BJ (cell line): ENCODE results near the gene SLC39A11. TPM values are rescaled to one million over a fixed set of nuclear protein-coding genes. Genes with fewer than 3 reads are reported as not detected.

Source experiments
- CTCF ChIA-PET: fragments of 350-600 bp; formaldehyde crosslinking; extraction: SDS; loops from one replicate; lab custom pipeline; 2021; ENCODE audit warnings: antibody characterized with exemption, inconsistent platforms; lab: Yijun Ruan, JAX
- POLR2A ChIA-PET: fragments of 300-600 bp; sonication (Branson Sonifier 250); formaldehyde crosslinking; extraction: SDS; loops from one replicate; lab custom pipeline; 2021; ENCODE audit warnings: antibody characterized with exemption; lab: Charles Lee
- DNase-seq: peaks from one replicate; pipeline ENCODE4 v3.0.0-alpha.2; 2011; ENCODE audit warnings: low read depth
- H3K27me3 ChIP-seq: 2 replicates; pipeline ENCODE4 v1.6.0; 2011; ENCODE audit warnings: low read length; ENCODE audit not compliant: control insufficient read depth, insufficient read depth
- H3K36me3 ChIP-seq: 2 replicates; pipeline ENCODE4 v1.5.1; 2011; ENCODE audit warnings: low read length; ENCODE audit not compliant: control insufficient read depth, insufficient read depth
- H3K4me3 ChIP-seq: 2 replicates; pipeline ENCODE4 v1.5.1; 2011; ENCODE audit warnings: low read depth, mild to moderate bottlenecking, control low read depth, low read length
- CTCF ChIP-seq: IDR thresholded peaks from 2 replicates; pipeline ENCODE4 v1.5.1; 2011; ENCODE audit warnings: low read depth, mild to moderate bottlenecking, control low read depth, inconsistent platforms, low read length, moderate library complexity; ENCODE audit not compliant: insufficient read depth
- polyA plus RNA-seq: library from polyadenylated mRNA; depleted of rRNA; stranded (reverse); fragments of >200 nt; gene quantifications from 2 replicates; pipeline ENCODE4 v1.2.3, GENCODE V29; 2011

The SLC39A11 gene
- polyA plus RNA-seq, 1 experiment, result 20.9 TPM

GRCh38 chr17:72822358-72823023 is 270.0 kb downstream of the SLC39A11 start:
- H3K27me3 ChIP-seq, result no peaks in the 10 kb centered on the region
- no peak for TF ChIP-seq CTCF
- H3K4me3 ChIP-seq, result no peak overlapping the region
- ChIA-PET POLR2A (no interaction called here), CTCF (interaction anchor here (1.0 kb wide), 1 partner anchor 57 kb away, joined by 3 read pairs; no protein-coding TSS in a partner anchor)
- H3K36me3 ChIP-seq, result no peaks in the 10 kb centered on the region
- no peak for DNase-seq

DNA sequence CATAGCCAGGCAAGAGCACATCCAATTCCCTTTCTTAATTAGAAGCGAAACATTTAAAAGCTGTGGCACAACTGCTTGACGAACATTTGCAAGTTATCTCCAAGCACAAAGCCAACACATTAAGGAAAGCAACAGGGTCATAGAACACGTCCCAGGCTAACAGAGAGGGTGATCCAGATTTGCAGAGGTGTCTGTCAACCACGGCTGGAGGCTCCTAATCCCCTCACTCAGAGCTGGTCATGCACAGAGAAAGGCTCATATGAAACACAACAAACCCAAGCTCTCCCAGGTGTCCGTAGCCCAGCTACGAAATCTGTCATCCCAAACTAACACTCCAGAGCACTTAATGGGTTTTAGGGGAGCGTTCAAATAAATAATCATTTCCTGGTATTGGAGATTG is 276.1 kb downstream of the SLC39A11 start:
- no peak for TF ChIP-seq CTCF
- ChIA-PET CTCF (no interaction called here), POLR2A (no interaction called here)
- no peaks in the 10 kb centered on the region for H3K27me3 ChIP-seq
- H3K36me3 ChIP-seq, result no peaks in the 10 kb centered on the region
- no peak overlapping the region for H3K4me3 ChIP-seq
- DNase-seq, result no peak

- no peak for TF ChIP-seq CTCF
- DNase-seq, result no peak
- Histone ChIP-seq H3K4me3 (no peak overlapping the region), H3K36me3 (no peaks in the 10 kb centered on the region), H3K27me3 (no peaks in the 10 kb centered on the region)
- ChIA-PET POLR2A (no interaction called here), CTCF (interaction anchor here (1.2 kb wide), 1 partner anchor 10 kb away, joined by 3 read pairs; no protein-coding TSS in a partner anchor)
Measured at GRCh38 chr17:72813481-72813880, 279.0 kb downstream of the SLC39A11 start.

- no peak for DNase-seq
- Histone ChIP-seq H3K36me3 (no peaks in the 10 kb centered on the region), H3K27me3 (no peaks in the 10 kb centered on the region), H3K4me3 (no peak overlapping the region)
- no peak for TF ChIP-seq CTCF
- CTCF ChIA-PET, result interaction anchor here (1.2 kb wide), 1 partner anchor 9 kb away, joined by 3 read pairs; no protein-coding TSS in a partner anchor
- POLR2A ChIA-PET, result no interaction called here
Measured at GRCh38 chr17:72812823-72813222, 279.7 kb downstream of the SLC39A11 start.

DNA sequence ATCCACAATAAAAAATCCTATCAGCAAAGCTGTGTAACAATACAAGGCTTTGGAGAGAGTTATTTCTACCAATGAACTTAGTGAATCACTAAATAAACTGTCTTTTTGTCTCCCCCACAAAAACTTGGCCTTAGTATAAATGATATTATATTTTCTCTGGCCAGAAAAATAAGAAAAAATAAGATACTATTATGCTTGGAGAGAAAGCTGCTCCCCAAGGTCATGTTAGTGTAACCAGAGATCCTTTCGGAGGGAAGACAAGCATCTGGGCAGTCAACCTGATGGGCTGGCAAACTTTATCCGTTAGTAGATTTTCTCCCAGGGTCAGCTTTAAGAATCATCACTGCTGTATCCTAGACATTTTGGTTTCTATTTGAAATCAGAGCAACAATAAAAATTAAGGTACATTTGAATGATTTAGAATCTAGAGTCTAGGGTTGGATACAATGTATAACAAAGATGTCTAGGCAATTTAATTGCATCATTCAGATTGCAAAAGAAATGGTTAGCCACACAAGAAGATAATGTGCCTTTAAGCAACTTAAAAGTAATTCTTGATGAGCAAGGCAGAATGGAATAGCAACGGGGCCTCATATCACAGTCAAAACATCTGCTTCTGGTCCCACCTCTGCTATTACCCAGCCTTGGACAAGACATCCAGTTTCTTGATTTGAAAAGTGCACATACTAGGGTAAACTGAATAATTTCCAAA is 280.4 kb downstream of the SLC39A11 start:
- POLR2A ChIA-PET, result no interaction called here

More for the DNA sequence above, 280.4 kb downstream of the SLC39A11 start:
- H3K27me3 ChIP-seq, result no peaks in the 10 kb centered on the region
- DNase-seq, result no peak
- H3K36me3 ChIP-seq, result no peaks in the 10 kb centered on the region
- no peak for TF ChIP-seq CTCF
- CTCF ChIA-PET, result interaction anchor here (1.0 kb wide), 1 partner anchor 9 kb away, joined by 3 read pairs; no protein-coding TSS in a partner anchor
- H3K4me3 ChIP-seq, result no peak overlapping the region
